Activated T-helper 1 cell treated with anti-CD3 and anti-CD28 coated beads, Interleukin-2, amount 50 U/mL, for 16 hours (primary cell): ENCODE measurements around the gene KIF11.
A peak's percentile ranks its signal among the peaks of the same experiment; 100 is the strongest.

Experiments
- DNase-seq, 2 donors: peaks; one replicate each; pipeline ENCODE4 v3.0.0-alpha.2; 2020; ENCODE audit warnings: low read depth in 1 of 2, low spot score in 1 of 2

Gene KIF11

GRCh38 chr10:92677708-92678107 lies 84.8 kb downstream of the KIF11 start:
- no peak for DNase-seq

GRCh38 chr10:92678206-92678605 lies 85.3 kb downstream of the KIF11 start:
- no peak for DNase-seq

- DNase-seq: no peak
Measured at GRCh38 chr10:92681306-92681834, 88.4 kb downstream of the KIF11 start.

- DNase-seq: no peak
Measured at GRCh38 chr10:92688573-92688926, 95.6 kb downstream of the KIF11 start.

- no peak for DNase-seq
Measured at GRCh38 chr10:92688927-92689662, 96.2 kb downstream of the KIF11 start.

GRCh38 chr10:92689663-92690210 lies 96.8 kb downstream of the KIF11 start, which contains the start of gene HHEX:
HHEX (plus strand) TSS chr10:92689955; CDS start chr10:92689987, 32 bp downstream.
- peak in 1 of 2 donors; percentile 23 for DNase-seq

GRCh38 chr10:92690211-92690914 lies 97.4 kb downstream of the KIF11 start:
- peak; percentile 31 to 52 for DNase-seq

- DNase-seq: no peak
Measured at GRCh38 chr10:92690915-92691590, 98.1 kb downstream of the KIF11 start.

GRCh38 chr10:92691591-92692079 lies 98.7 kb downstream of the KIF11 start:
- no peak for DNase-seq

GRCh38 chr10:92692080-92692671 lies 99.2 kb downstream of the KIF11 start:
- no peak for DNase-seq

GRCh38 chr10:92692697-92693533 lies 100.0 kb downstream of the KIF11 start:
- DNase-seq: no peak

- DNase-seq: no peak
Measured at GRCh38 chr10:92693534-92693893, 100.6 kb downstream of the KIF11 start.

GRCh38 chr10:92695679-92696605 lies 103.0 kb downstream of the KIF11 start:
- DNase-seq: no peak

GRCh38 chr10:92696606-92697383 lies 103.9 kb downstream of the KIF11 start:
- DNase-seq: no peak

GRCh38 chr10:92697663-92698511 lies 105.0 kb downstream of the KIF11 start:
- DNase-seq: no peak

- DNase-seq: no peak
Measured at GRCh38 chr10:92699193-92699517, 106.2 kb downstream of the KIF11 start.
